Activated naive CD4-positive, alpha-beta T cell treated with anti-CD3 and anti-CD28 coated beads for 36 hours (primary cell): Measurements from ENCODE around the gene OR10H1. TPM values are rescaled to one million over a fixed set of nuclear protein-coding genes. Genes with fewer than 3 reads are reported as not detected.

Source experiments
- total RNA-seq, 2 experiments: library from RNA; stranded (reverse); gene quantifications; one replicate each; pipeline ENCODE4 v1.2.3, GENCODE V29; 2021

Gene OR10H1
- total RNA-seq, 2 experiments from 2014 or later, result not detected

Other genes with a start within 250 kb of the OR10H1 start
- not detected for gene CYP4F8, start 200.4 kb downstream of the OR10H1 start, total RNA-seq
- under 1 TPM; 0.62 to 0.76 TPM for gene CYP4F3, start 174.8 kb downstream of the OR10H1 start, total RNA-seq
- gene CYP4F12, start 142.6 kb downstream of the OR10H1 start, total RNA-seq, result not detected
- not detected for gene OR10H2, start 87.6 kb downstream of the OR10H1 start, total RNA-seq
- gene OR10H3, start 77.7 kb downstream of the OR10H1 start, total RNA-seq, result not detected
- not detected for gene OR10H5, start 28.0 kb downstream of the OR10H1 start, total RNA-seq
- under 1 TPM in 1 of 2 experiments, not detected in 1; 0.24 TPM for gene CYP4F2, start 82.4 kb upstream of the OR10H1 start, total RNA-seq
- not detected for gene CYP4F11, start 118.9 kb upstream of the OR10H1 start, total RNA-seq
- not detected for gene OR10H4, start 133.3 kb upstream of the OR10H1 start, total RNA-seq